Body of pancreas (tissue), 4 donors: ENCODE results near the gene PRR18.

Experiments used
- POLR2A ChIP-seq, 3 donors: fragments of 450-650 bp; IDR thresholded peaks; one replicate each; pipeline ENCODE4 v1.6.1; 2016; ENCODE audit warnings: antibody characterized with exemption in 3 of 3, mild to moderate bottlenecking in 2 of 3
- TF ChIP-seq, protein P1 (sequence below), 7 experiments: fragments of 450-650 bp in 4 of 7; fragments of 200-600 bp in 3 of 7; sonication (generic) in 3 of 7; IDR thresholded peaks; one replicate each; pipeline ENCODE4 v1.5.1; 2016 to 2019; ENCODE audit warnings: antibody characterized with exemption in 7 of 7

DNA sequence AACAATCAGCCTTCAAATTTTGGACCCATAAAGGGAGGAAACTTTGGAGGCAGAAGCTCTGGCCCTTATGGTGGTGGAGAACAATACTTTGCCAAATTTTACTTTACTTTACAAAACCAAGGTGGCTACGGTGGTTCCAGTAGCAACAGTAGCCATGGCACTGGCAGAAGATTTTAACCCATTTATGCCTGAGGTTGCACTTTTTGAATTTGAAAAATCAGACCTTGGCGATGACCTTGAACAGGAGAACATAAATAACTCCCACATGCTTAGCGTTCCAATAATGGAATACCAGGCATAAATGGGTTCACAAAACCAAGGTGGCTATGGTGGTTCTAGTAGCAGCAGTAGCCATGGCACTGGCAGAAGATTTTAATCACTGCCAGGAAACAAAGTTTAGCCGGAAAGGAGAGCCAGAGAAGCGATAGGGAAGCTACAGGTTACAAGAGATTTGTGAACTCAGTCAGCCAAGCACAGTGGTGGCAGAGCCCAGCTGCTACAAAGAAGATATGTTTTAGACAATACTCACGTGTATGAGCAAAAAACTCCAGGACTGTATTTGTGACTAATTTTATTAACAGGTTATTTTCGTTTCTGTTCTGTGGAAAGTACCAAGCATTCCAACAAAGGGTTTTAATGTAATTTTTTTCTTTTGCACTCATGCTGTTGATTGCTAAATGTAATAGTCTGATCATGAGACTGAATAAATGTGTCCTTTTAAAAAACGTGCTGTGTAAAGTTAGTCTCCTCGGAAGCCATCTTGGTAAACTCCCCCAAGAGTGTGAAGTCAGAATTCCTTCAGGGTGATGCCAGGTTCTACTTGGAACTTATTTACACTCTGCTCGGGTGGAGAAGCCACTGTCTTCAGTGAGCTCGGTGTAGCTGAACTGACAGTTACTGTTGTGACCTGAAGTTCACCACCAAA is 27.4 kb upstream of the PRR18 start:
- TF ChIP-seq, protein P1, sequence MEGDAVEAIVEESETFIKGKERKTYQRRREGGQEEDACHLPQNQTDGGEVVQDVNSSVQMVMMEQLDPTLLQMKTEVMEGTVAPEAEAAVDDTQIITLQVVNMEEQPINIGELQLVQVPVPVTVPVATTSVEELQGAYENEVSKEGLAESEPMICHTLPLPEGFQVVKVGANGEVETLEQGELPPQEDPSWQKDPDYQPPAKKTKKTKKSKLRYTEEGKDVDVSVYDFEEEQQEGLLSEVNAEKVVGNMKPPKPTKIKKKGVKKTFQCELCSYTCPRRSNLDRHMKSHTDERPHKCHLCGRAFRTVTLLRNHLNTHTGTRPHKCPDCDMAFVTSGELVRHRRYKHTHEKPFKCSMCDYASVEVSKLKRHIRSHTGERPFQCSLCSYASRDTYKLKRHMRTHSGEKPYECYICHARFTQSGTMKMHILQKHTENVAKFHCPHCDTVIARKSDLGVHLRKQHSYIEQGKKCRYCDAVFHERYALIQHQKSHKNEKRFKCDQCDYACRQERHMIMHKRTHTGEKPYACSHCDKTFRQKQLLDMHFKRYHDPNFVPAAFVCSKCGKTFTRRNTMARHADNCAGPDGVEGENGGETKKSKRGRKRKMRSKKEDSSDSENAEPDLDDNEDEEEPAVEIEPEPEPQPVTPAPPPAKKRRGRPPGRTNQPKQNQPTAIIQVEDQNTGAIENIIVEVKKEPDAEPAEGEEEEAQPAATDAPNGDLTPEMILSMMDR (IDR thresholded peaks at IDR 0.05), result no peak
- no peak for TF ChIP-seq POLR2A (IDR thresholded peaks at IDR 0.05)
